ENCODE data around the gene HIBADH. TPM values are rescaled to one million over a fixed set of nuclear protein-coding genes. Genes with fewer than 3 reads are reported as not detected.
"Not testable (repeated sequence)": the region's sequence is repeated elsewhere in the genome, so short reads cannot be mapped to it uniquely, and the experiment has no call there.

HIBADH gene
- total RNA-seq, 1 donor from 2014 or later = 21.5 TPM

DNA sequence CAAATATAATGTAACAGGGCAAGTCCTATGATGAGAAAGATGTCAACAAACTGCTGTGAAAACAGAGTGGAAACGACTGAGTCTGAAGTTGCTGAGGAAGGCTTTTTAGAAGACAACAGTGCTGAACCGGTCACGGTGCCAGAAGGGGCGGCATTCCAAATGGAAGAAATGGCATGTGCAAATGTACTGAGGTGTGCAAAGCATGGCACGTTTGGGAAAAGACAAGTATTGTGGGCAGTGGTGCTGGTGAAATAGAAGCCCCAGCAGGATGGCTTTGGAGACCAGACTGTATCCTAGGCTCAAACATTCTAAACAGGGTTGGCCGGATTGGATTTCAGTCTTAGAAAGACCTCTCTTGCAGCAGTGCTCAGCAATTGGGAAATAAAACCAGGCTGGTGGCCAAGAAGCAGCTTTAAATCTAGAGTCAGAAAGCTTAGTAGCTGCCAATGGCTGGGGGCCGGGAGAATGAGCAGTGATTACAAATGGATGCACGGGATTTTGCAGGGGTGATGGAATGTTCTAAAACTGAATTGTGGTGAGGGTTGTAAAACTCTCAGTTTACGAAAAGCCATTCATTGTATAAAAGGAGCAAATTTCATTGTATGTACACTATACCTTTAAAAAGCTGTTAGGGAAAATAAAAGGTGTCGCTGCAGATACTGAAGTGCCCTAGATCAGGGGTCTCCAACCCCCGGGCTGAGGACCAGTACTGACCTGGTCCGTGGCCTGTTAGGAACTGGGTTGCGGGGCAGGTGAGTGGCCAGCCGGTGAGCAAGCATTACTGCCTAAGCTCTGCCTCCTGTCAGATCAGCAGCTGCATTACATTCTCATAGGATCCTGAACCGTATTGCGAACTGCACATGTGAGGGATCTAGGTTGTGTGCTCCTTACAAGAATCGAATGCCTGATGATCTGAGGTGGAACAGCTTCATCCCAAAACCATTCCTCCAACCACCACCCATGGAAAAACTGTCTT, 141.6 kb downstream of the HIBADH start:
- no peaks in the 10 kb centered on the region for H3K4me1 Mint-ChIP-seq
- DNase-seq = no peak
- no peaks in the 10 kb centered on the region for H3K27me3 Mint-ChIP-seq
- H3K27ac Mint-ChIP-seq = no peak overlapping the region
- H3K4me3 Mint-ChIP-seq = no peak overlapping the region
- no peaks in the 10 kb centered on the region for H3K9me3 Mint-ChIP-seq
- H3K36me3 Mint-ChIP-seq (ENCODE audit: low read depth) = peaks cover 3% of the 10 kb centered on the region
- intact Hi-C loops (cut with micrococcal nuclease) = no loop called here

DNA sequence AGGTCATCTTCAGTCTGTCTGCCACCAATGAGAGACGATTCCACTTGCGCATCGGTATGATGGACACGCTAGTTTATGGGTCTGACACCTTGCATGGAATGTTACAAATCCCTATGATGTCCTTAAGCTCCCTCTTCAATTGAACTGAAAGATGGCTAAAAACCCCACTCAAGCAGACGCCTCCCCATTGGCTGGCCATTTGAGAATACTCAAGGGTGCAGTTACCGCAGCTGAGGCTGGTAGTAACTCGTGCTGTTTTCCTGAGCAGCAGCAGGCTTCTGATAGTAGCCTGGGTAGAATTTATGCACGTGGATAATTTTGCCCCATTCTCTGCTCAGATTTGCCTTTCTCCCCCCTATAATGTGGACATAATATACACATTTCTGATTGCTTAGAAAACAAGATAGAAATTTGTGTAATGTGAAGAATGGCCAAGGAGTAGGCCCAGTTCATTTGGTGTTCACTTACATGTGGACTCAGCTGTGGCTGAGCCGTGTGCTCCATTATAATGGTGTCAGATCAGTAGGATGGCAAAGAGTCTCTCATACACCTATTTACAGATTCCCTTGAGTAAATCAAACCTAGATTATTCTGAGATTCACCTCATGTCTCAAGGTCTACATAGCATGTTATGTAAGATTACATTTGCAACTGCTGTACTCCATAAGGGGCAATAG, 142.8 kb downstream of the HIBADH start:
- Mint-ChIP-seq H3K4me1 (no peaks in the 10 kb centered on the region), H3K4me3 (no peak overlapping the region), H3K27me3 (no peaks in the 10 kb centered on the region), H3K36me3 (ENCODE audit: low read depth) (peaks cover 3% of the 10 kb centered on the region), H3K27ac (no peak overlapping the region), H3K9me3 (no peaks in the 10 kb centered on the region)
- intact Hi-C loops (cut with micrococcal nuclease) = no loop called here
- DNase-seq = no peak

DNA sequence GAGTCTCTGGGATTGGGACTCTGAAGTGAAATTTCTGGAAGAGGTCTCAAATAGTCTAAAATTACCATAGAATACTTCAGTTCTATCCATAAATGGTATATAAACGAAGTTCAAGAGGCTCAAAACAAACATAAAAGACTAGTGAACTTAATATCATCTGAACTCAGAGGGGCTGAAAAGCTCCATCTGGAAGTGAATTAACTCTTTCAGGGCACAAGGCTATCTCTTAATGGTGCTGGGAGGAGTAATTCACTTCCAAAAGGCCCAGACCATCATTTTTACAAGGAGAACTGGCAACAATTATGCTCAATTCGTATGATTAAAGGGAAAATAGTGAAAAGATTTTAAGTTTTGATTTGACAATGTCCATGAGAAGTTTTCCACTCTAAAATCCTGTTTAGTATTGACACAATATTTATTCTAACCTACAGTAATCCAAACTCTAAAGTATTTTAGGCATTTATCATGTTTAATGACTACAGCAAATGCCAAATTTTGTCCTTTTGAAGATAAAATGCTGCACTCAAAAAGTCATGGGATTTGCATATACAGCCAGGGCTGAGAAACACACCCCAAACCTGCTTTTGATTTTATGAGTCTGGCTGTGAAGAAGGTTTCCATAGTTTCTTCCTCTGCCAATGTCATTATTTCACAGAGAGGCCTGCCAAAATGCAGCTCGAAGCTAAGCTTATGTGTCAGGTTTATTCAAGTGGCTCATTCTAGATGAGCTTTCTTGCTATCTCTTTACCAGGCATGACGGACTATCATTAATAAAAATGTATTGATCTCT, 143.9 kb downstream of the HIBADH start:
- Mint-ChIP-seq H3K36me3 (ENCODE audit: low read depth) (no peaks in the 10 kb centered on the region), H3K9me3 (no peaks in the 10 kb centered on the region), H3K4me3 (no peak overlapping the region), H3K27me3 (no peaks in the 10 kb centered on the region), H3K27ac (no peak overlapping the region), H3K4me1 (no peaks in the 10 kb centered on the region)
- intact Hi-C loops (cut with micrococcal nuclease) = no loop called here
- DNase-seq = no peak

DNA sequence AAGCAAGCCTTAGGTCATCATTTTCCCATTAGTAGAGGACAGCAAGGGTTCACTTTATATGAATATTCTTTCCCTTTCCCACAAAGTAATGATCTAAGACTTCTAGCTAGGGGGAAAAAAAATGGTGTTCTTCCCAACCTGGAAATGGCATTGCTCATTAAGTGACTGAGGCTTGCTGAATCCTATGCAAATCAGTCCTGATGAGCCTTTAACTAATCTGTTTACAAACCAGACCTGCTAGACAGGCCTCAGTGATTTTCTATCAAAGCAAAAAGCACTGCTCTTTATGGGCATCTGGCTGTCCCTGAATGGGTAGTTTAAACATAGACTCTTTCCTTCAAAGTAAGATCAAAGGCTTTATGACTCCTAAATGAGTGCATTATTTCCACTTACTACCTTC, 146.3 kb downstream of the HIBADH start:
- H3K4me3 Mint-ChIP-seq = no peak overlapping the region
- no peak for DNase-seq
- no peaks in the 10 kb centered on the region for H3K4me1 Mint-ChIP-seq
- intact Hi-C loops (cut with micrococcal nuclease) = no loop called here
- no peaks in the 10 kb centered on the region for H3K27me3 Mint-ChIP-seq
- no peak overlapping the region for H3K27ac Mint-ChIP-seq
- H3K36me3 Mint-ChIP-seq (ENCODE audit: low read depth) = no peaks in the 10 kb centered on the region
- H3K9me3 Mint-ChIP-seq = no peaks in the 10 kb centered on the region

DNA sequence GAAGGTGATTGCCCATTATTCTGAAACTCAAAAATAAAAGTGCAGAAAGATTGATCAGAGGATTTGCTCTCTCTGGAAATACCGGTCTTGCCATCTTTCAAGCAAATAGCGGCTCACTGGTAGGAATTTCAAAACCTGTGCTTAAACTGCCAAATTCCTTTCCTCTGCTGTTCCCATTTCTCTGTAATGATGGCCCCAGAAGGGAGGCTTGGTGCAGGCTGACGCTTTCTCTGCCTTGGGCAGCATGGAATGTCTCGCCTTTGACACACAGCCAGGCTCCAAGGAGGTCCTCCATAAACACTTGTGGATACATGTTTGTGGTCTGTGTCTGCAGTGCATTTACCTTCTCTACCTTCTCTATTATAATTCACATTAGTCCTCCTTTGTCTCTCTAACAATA, 146.8 kb downstream of the HIBADH start:
- Mint-ChIP-seq H3K27me3 (no peaks in the 10 kb centered on the region), H3K36me3 (ENCODE audit: low read depth) (no peaks in the 10 kb centered on the region), H3K27ac (no peak overlapping the region), H3K4me3 (no peak overlapping the region), H3K4me1 (no peaks in the 10 kb centered on the region), H3K9me3 (no peaks in the 10 kb centered on the region)
- DNase-seq = no peak
- intact Hi-C loops (cut with micrococcal nuclease) = no loop called here

DNA sequence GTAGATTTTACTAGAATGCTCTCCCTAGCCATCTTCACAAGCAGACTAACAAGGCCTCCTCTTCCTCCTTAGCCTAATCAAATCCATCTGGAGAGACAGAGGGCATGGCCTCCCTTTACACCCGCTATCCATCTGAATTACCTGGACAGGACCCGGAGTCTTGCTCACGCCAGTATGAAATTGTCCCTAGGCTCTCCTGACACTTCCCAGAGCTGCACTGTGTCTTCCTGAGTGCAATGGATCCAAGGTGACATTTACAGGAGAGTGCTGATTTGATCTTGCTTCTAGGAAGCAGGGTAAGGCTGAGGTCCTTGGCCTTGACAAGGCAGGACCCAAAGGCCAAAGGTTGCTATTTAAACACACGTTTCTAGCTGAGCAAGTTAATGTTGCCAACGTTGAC, 147.8 kb downstream of the HIBADH start:
- no peaks in the 10 kb centered on the region for H3K36me3 Mint-ChIP-seq (ENCODE audit: low read depth)
- no peaks in the 10 kb centered on the region for H3K9me3 Mint-ChIP-seq
- no peaks in the 10 kb centered on the region for H3K4me1 Mint-ChIP-seq
- H3K27ac Mint-ChIP-seq = no peak overlapping the region
- no peak for DNase-seq
- no peaks in the 10 kb centered on the region for H3K27me3 Mint-ChIP-seq
- intact Hi-C loops (cut with micrococcal nuclease) = no loop called here
- no peak overlapping the region for H3K4me3 Mint-ChIP-seq

DNA sequence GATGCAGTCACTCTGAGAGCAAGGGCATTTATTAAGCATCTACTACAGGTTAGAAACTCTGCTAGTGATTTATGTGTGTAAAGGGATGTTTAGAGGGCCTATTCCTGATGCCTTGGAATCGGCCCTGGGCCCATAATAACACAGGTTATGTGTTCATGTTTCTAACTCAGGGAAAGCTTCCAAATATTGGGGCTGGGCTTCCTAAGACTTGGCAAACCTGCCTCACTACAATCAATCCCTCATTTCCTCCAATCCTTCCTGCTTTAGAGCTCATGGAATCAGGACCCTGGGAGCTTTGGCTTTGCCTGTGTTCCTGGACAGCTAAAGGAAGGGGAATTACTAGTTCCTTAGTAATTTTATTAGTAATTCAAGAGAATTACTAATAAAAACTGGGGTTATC, 148.8 kb downstream of the HIBADH start:
- no peak for DNase-seq
- Mint-ChIP-seq H3K4me3 (no peak overlapping the region), H3K27ac (no peak overlapping the region), H3K4me1 (no peaks in the 10 kb centered on the region), H3K9me3 (no peaks in the 10 kb centered on the region), H3K27me3 (no peaks in the 10 kb centered on the region), H3K36me3 (ENCODE audit: low read depth) (no peaks in the 10 kb centered on the region)
- intact Hi-C loops (cut with micrococcal nuclease) = no loop called here

DNA sequence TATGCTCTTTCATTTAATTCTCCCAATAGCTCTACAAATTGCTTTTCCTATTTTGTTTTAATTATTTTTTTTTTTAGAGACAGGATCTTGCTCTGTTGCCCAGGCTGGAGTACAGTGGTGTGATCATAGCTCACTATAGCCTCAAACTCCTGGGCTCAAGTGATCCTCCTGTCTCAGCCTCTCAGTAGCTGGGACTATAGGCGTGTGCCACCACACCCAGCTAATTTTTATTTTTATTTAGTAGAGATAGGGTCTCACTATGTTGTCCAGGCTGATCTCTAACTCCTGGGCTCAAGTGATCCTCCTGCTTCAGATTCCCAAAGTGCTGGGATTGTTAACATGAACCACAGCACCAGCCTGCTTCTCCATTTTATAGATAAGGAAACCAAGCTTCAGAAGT, 151.3 kb downstream of the HIBADH start:
- H3K27ac Mint-ChIP-seq; intact Hi-C loops (cut with micrococcal nuclease); DNase-seq; H3K9me3 Mint-ChIP-seq; H3K27me3 Mint-ChIP-seq; H3K4me3 Mint-ChIP-seq; H3K36me3 Mint-ChIP-seq (ENCODE audit: low read depth); H3K4me1 Mint-ChIP-seq: not testable (repeated sequence)

DNA sequence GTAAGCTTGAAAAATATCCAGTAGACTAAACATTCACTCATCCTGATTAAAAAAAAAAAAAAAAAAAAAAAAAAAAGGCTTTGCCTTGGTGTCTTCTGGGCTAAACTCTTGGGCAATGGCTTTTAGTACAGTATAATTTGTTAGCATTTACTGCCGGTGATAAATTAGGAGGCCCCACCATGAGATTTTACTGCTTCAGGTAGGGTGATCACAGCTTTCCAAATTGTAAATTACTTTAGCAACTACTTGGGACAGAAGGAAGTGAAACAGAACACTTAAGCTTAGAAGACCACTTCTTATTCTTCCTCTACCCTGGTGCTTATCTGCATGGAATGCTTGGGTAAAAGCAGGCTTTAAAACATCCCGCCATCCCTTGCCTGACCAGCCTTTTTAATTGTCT, 152.1 kb downstream of the HIBADH start:
- Mint-ChIP-seq H3K27ac (no peak overlapping the region), H3K27me3 (no peaks in the 10 kb centered on the region), H3K9me3 (no peaks in the 10 kb centered on the region), H3K36me3 (ENCODE audit: low read depth) (no peaks in the 10 kb centered on the region), H3K4me3 (no peak overlapping the region), H3K4me1 (no peaks in the 10 kb centered on the region)
- intact Hi-C loops (cut with micrococcal nuclease) = no loop called here
- no peak for DNase-seq

DNA sequence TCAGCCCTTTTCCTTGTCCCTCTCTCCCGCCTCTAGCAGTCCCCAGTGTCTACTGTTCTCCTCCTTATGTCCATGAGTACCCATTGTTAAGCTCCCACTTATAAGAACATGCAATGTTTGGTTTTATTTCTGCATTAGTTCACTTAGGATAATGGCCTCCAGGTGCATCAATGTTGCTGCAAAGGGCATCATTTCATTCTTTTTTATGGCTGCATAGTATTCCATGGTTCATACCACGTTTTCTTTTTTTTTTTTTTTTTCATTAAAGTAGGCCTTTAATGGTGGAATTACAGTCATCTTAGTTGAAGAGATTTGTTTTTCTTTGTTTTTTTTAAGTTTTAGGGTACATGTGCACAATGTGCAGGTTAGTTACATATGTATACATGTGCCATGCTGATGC, 160.8 kb downstream of the HIBADH start:
- intact Hi-C loops (cut with micrococcal nuclease) = not testable (repeated sequence)

DNA sequence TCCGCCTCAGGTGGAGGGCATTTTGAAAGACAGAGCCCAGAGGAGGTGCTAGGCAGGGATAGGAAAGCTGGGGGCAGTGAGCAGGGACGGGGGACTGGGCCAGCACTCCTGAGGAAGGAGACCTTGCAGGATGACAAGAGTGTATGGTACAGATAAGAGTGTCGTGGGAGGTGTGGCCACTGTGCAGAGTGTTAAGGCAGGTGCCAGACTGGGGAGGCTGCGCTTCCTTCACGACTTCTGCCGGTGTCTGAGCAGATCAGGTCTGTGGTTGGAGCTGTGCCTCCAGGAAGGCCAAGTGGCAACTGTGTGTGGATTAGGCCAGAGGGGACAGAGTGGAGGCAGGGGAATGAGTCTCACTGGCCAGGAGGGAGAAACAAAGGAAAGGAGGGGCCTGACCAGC, 161.7 kb downstream of the HIBADH start:
- intact Hi-C loops (cut with micrococcal nuclease) = no loop called here
- no peaks in the 10 kb centered on the region for H3K4me1 Mint-ChIP-seq

More for the DNA sequence above, 160.8 kb downstream of the HIBADH start:
- not testable (repeated sequence) for DNase-seq; H3K4me1 Mint-ChIP-seq; H3K27me3 Mint-ChIP-seq; H3K36me3 Mint-ChIP-seq (ENCODE audit: low read depth); H3K27ac Mint-ChIP-seq; H3K4me3 Mint-ChIP-seq; H3K9me3 Mint-ChIP-seq

DNA sequence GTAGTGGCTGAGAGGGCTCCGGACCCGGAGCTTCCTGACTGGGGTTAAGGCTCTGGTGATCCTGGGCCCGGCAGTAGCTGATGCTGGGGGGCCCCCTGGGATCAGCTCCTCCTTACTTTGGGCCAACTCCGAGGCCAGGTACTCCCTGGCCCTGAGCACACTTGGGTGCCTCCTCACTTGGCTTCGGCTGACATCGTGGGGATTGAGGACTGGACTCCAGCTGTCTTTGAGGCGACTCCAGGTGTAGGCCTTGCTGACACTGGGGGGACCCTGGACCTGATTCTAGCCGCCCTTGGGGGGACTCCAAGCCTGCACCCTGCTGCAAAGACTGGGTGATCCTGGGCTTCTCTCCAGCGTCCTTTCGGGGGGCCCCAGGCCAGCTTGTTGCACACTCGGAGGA, 170.5 kb downstream of the HIBADH start:
- H3K9me3 Mint-ChIP-seq = no peaks in the 10 kb centered on the region
- no peaks in the 10 kb centered on the region for H3K36me3 Mint-ChIP-seq (ENCODE audit: low read depth)
- intact Hi-C loops (cut with micrococcal nuclease) = no loop called here
- H3K4me1 Mint-ChIP-seq = no peaks in the 10 kb centered on the region
- no peak overlapping the region for H3K4me3 Mint-ChIP-seq
- no peak overlapping the region for H3K27ac Mint-ChIP-seq
- DNase-seq = no peak
- H3K27me3 Mint-ChIP-seq = no peaks in the 10 kb centered on the region

More for the DNA sequence above, 161.7 kb downstream of the HIBADH start:
- H3K36me3 Mint-ChIP-seq (ENCODE audit: low read depth) = no peaks in the 10 kb centered on the region
- no peak for DNase-seq
- H3K4me3 Mint-ChIP-seq = no peak overlapping the region
- H3K27me3 Mint-ChIP-seq = no peaks in the 10 kb centered on the region
- no peaks in the 10 kb centered on the region for H3K9me3 Mint-ChIP-seq
- no peak overlapping the region for H3K27ac Mint-ChIP-seq

DNA sequence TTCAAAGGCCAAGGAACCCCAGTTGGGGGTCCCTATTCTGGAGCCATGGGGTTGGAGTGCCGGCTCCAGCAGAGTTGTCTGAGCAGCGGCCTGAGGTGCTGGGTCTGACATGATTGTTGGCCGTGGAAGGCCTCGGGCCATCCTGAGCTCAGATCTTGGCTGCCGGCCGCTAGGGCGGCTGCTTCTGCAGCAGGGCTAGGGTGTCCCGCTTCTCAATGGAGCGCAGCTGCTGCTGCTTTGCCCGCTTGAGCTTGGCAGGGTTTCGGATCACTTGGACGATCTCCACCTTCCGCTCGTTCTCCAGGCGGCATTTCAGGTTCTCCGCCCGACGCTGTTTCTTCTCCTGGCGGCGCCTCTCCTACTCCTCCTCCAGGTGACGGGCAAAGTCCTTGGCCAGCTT, 171.1 kb downstream of the HIBADH start:
- H3K9me3 Mint-ChIP-seq = no peaks in the 10 kb centered on the region
- DNase-seq = no peak
- no peak overlapping the region for H3K4me3 Mint-ChIP-seq
- H3K27me3 Mint-ChIP-seq = no peaks in the 10 kb centered on the region
- H3K36me3 Mint-ChIP-seq (ENCODE audit: low read depth) = no peaks in the 10 kb centered on the region
- intact Hi-C loops (cut with micrococcal nuclease) = no loop called here
- H3K4me1 Mint-ChIP-seq = no peaks in the 10 kb centered on the region
- H3K27ac Mint-ChIP-seq = no peak overlapping the region

DNA sequence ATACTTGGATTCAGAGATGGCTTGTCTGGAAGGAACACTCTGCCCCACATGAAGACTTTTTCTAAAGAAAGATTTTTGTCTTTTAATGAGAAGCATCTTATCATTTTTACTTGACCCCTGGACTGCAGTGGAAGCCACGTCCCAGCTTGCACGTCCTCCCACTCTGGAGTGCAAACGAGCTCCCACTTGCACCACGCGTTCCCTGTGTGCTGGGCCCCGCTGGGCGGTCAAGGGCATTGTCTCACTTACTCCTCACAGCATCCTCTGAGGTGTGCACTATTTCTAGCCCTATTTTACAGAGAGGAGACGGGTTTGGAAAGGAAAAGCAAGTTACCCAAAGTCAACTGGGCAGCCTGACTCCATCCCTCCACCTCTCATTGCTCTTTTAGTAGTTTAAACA, 175.2 kb downstream of the HIBADH start:
- no peak for DNase-seq
- no peaks in the 10 kb centered on the region for H3K27me3 Mint-ChIP-seq
- intact Hi-C loops (cut with micrococcal nuclease) = no loop called here
- H3K36me3 Mint-ChIP-seq (ENCODE audit: low read depth) = no peaks in the 10 kb centered on the region
- H3K4me3 Mint-ChIP-seq = no peak overlapping the region
- no peaks in the 10 kb centered on the region for H3K4me1 Mint-ChIP-seq
- no peaks in the 10 kb centered on the region for H3K9me3 Mint-ChIP-seq
- no peak overlapping the region for H3K27ac Mint-ChIP-seq

Data from activated CD4-positive, alpha-beta T cell treated with anti-CD3 and anti-CD28 coated beads, Interleukin-2, amount 10 ng/mL, durations not matched to agents 24 days and 14 days (primary cell).